Testis (tissue), 2 donors: ENCODE data around the gene ZDHHC19.

Source experiments
- POLR2A ChIP-seq: fragments of 450-650 bp; IDR thresholded peaks from one replicate; pipeline ENCODE4 v1.6.1; 2017; ENCODE audit warnings: antibody characterized with exemption, mild to moderate bottlenecking, moderate library complexity
- TF ChIP-seq, protein P1 (sequence below), 3 experiments: fragments of 450-650 bp in 2 of 3; fragments of 200-600 bp in 1 of 3; sonication (generic) in 1 of 3; IDR thresholded peaks; one replicate each; pipeline ENCODE4 v1.5.1; 2016 to 2019; ENCODE audit warnings: antibody characterized with exemption in 3 of 3, mild to moderate bottlenecking in 2 of 3, moderate library complexity in 1 of 3

DNA sequence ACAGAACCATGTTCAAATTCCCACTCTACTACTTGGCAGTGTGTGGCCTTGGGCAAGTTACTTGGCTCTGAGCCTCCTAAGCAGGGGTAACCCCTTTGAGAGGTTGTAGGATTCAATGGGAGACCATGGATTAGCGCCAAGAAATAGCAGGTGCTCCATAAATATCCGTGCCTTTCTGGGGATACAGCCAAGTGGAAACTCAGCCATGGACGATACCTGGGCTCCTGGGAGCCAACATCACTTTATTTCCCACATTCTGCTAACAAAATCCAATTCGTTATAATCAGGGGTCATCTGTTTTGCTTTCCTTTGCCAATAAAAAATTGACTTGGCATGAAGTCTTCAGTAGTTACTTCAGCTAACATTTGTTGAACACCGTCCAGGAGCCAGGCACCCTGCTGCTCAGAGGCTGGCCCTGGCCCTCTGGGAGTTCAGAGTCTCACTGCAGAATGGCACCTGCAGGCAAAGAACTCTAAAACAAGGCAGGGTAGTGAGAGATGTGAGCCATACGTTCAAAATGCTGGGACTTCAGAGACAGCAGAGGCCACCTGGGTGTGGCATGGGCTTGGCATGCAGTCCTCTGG, 42.3 kb downstream of the ZDHHC19 start:
- TF ChIP-seq, protein P1, sequence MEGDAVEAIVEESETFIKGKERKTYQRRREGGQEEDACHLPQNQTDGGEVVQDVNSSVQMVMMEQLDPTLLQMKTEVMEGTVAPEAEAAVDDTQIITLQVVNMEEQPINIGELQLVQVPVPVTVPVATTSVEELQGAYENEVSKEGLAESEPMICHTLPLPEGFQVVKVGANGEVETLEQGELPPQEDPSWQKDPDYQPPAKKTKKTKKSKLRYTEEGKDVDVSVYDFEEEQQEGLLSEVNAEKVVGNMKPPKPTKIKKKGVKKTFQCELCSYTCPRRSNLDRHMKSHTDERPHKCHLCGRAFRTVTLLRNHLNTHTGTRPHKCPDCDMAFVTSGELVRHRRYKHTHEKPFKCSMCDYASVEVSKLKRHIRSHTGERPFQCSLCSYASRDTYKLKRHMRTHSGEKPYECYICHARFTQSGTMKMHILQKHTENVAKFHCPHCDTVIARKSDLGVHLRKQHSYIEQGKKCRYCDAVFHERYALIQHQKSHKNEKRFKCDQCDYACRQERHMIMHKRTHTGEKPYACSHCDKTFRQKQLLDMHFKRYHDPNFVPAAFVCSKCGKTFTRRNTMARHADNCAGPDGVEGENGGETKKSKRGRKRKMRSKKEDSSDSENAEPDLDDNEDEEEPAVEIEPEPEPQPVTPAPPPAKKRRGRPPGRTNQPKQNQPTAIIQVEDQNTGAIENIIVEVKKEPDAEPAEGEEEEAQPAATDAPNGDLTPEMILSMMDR (IDR thresholded peaks at IDR 0.05) = no peak
- no peak for TF ChIP-seq POLR2A
